Activated naive CD4-positive, alpha-beta T cell treated with anti-CD3 and anti-CD28 coated beads, Interleukin-2, amount 10 ng/mL, durations not matched to agents 7 days and 5 days (primary cell): Measurements from ENCODE around the gene CEBPE.

Experiments
- CTCF ChIA-PET: fragments of 350-600 bp; sonication (Branson Sonifier 250); formaldehyde crosslinking; loops from one replicate; lab custom pipeline; 2021; ENCODE audit warnings: antibody characterized with exemption; lab: Charles Lee
- DNase-seq: peaks from one replicate; pipeline ENCODE4 v3.0.0-alpha.2; 2020
- H3K27ac Mint-ChIP-seq: one replicate; pipeline ENCODE4 v1.8.0; 2021; ENCODE audit warnings: mild to moderate bottlenecking, moderate library complexity, mixed read lengths
- H3K27me3 Mint-ChIP-seq: one replicate; pipeline ENCODE4 v1.8.0; 2021; ENCODE audit warnings: mild to moderate bottlenecking, mixed read lengths
- H3K36me3 Mint-ChIP-seq: one replicate; pipeline ENCODE4 v1.8.0; 2021; ENCODE audit warnings: mixed read lengths
- H3K4me1 Mint-ChIP-seq: one replicate; pipeline ENCODE4 v1.8.0; 2021; ENCODE audit warnings: mixed read lengths
- H3K4me3 Mint-ChIP-seq: one replicate; pipeline ENCODE4 v1.8.0; 2021; ENCODE audit warnings: mild to moderate bottlenecking, moderate library complexity, mixed read lengths
- H3K9me3 Mint-ChIP-seq: one replicate; pipeline ENCODE4 v1.8.0; 2021; ENCODE audit warnings: mixed read lengths

CEBPE gene

DNA sequence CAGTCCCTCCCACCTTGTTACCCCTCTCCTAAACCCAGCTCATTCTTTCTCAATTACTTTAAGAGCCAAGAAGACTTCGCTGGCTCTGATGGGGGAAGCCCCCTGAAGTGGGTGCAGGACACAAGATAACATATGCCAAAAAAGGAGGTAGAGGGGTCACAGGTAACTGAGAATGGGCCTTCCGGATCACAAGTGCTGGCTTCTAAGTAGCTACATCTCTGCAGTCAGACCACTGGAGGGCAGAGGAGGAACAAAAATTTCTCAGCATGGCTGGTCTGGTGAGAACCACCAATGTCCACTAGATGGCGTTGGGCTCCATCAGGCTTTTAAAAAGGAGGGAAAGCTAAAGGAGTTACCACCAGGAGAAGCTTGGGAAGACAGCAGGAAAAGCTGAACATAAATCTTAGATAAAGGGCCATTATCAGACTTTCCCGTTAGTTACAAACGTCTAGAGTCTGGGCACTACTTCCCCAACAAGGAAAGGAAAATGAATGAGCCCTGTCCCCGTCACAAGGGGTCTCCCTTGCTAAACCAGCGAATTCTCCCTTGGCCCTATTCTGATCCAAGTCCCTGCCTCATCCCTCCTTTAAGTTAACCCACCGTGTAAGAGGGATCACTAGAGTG is 50.2 kb downstream of the CEBPE start:
- CTCF ChIA-PET = interaction anchor here (0.5 to 4.0 kb wide), 47 partner anchors 8 to 497 kb away, joined by 3 to 37 read pairs (median 5); partner anchors contain the start of genes ACIN1, C14orf119, CEBPE and RBM23
- Mint-ChIP-seq H3K9me3 (no peaks in the 10 kb centered on the region), H3K27me3 (no peaks in the 10 kb centered on the region), H3K4me1 (peaks cover 39% of the 10 kb centered on the region), H3K36me3 (peaks cover 44% of the 10 kb centered on the region), H3K27ac (peak overlapping the region; percentile 75), H3K4me3 (peak overlapping the region; percentile 34)
- peak; percentile 86 for DNase-seq

- H3K9me3 Mint-ChIP-seq = no peaks in the 10 kb centered on the region
- no peaks in the 10 kb centered on the region for H3K27me3 Mint-ChIP-seq
- CTCF ChIA-PET = interaction anchor here (0.5 to 4.0 kb wide), 48 partner anchors 7 to 496 kb away, joined by 3 to 37 read pairs (median 5); partner anchors contain the start of genes ACIN1, C14orf119, CEBPE and PSMB11
- peaks cover 51% of the 10 kb centered on the region for H3K36me3 Mint-ChIP-seq
- DNase-seq = no peak
- H3K4me3 Mint-ChIP-seq = no peak overlapping the region
- H3K27ac Mint-ChIP-seq = peak overlapping the region; percentile 75
- H3K4me1 Mint-ChIP-seq = peaks cover 39% of the 10 kb centered on the region
Measured at GRCh38 chr14:23067847-23068788, 50.9 kb downstream of the CEBPE start.
